ENCODE results near the gene HNRNPA1.

HNRNPA1 gene

DNA sequence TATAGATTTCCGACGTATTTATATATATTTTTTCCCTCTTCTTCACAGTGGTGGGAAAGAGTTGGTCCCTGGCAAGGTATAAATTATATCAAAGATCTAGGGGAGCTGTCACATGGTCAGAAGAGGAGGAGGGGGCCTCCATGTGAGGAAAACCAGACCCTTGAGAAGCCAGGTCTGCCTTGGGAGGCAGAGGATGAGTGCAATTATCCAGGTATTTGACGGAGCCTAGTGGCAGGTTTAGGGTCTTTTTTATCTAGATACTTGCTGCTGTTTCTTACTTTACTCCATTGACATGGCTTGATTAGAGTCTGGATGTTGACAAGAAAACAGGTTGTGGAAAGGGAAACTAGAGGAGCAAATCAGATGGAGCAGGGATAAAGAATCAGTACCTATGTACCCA lies 49.9 kb downstream of the HNRNPA1 start:
- TF ChIP-seq, protein P1, sequence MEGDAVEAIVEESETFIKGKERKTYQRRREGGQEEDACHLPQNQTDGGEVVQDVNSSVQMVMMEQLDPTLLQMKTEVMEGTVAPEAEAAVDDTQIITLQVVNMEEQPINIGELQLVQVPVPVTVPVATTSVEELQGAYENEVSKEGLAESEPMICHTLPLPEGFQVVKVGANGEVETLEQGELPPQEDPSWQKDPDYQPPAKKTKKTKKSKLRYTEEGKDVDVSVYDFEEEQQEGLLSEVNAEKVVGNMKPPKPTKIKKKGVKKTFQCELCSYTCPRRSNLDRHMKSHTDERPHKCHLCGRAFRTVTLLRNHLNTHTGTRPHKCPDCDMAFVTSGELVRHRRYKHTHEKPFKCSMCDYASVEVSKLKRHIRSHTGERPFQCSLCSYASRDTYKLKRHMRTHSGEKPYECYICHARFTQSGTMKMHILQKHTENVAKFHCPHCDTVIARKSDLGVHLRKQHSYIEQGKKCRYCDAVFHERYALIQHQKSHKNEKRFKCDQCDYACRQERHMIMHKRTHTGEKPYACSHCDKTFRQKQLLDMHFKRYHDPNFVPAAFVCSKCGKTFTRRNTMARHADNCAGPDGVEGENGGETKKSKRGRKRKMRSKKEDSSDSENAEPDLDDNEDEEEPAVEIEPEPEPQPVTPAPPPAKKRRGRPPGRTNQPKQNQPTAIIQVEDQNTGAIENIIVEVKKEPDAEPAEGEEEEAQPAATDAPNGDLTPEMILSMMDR (conservative IDR thresholded peaks at IDR 0.05; ENCODE audit: low read length): no peak
- no peak overlapping the region for H3K4me3 ChIP-seq (ENCODE audit: low read length)
- DNase-seq (ENCODE audit: low read depth): no peak

DNA sequence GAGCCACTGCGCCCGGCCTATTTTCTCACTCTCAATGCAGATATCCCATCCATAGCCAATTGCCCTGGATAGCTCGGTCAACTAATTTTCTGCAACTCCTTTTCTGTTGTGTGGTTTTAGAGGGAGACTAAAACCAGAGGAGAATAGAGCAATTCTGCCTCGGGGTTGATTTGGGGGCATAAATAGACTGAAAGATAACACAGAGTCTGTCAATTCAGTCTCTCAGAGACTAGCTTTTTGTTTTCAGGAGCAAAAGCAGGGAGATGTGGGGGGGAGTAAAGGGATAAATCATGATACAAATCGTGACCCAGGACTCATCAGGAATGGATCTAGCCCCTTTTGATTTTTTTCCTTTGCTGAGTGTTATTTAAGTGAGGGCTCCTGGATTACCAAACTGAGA lies 50.9 kb downstream of the HNRNPA1 start:
- TF ChIP-seq, protein P1 (conservative IDR thresholded peaks at IDR 0.05; ENCODE audit: low read length): no peak

DNA sequence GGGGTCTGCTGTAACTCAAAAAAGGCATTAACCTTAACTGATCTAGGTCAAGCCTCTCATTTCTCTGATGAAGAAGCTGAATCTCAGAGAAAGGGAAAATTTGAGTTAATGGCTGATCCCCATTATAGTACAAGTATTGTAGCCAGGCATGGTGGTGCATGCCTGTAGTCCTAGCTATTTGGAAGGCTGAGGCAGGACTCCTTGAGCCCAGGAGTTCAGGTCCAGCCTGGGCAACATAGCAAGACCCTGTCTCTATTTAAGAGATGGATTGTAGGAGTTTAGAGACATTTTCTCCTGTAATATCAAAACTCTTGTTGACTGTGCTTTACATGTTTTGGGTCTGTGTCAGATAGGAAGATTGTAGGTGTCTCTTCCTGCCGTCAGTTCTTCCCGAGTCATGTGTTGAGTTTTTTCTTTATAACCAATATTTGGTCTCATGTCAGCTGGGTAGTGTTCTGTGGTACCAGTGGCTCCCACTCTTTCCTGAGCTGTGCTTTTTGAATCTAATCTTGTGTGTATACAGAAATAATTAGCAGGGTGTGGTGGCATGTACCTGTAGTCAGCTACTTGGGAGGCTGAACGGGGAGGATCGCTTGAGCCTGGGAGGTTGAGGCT lies 53.0 kb downstream of the HNRNPA1 start:
- DNase-seq (ENCODE audit: low read depth): no peak
- no peak overlapping the region for H3K4me3 ChIP-seq (ENCODE audit: low read length)
- TF ChIP-seq, protein P1 (conservative IDR thresholded peaks at IDR 0.05; ENCODE audit: low read length): no peak

More for the DNA sequence above, 50.9 kb downstream of the HNRNPA1 start:
- no peak for DNase-seq (ENCODE audit: low read depth)
- H3K4me3 ChIP-seq (ENCODE audit: low read length): no peak overlapping the region
